MM.1S (cell line): Measurements from ENCODE around the gene ZNF740.

Experiments used
- CTCF ChIP-seq: fragments of 300-600 bp; sonication (generic); IDR thresholded peaks from 2 replicates; pipeline ENCODE4 v1.5.1; 2016; ENCODE audit warnings: antibody characterized with exemption, low read length, mixed read lengths
- EZH2 ChIP-seq: fragments of 300-600 bp; sonication (generic); optimal IDR thresholded peaks from 2 replicates; pipeline ENCODE3; 2017; ENCODE audit warnings: low read depth, mild to moderate bottlenecking, antibody characterized with exemption, low read length, mixed read lengths
- EZH2phosphoT487 ChIP-seq: fragments of 300-600 bp; sonication (generic); IDR thresholded peaks from 2 replicates; pipeline ENCODE4 v1.6.1; 2018; ENCODE audit warnings: antibody characterized with exemption, low read length

GRCh38 chr12:53217051-53217930 lies 36.8 kb downstream of the ZNF740 start:
- TF ChIP-seq CTCF (no peak), EZH2phosphoT487 (no peak), EZH2 (no peak)
